T-cell (primary cell): Measurements from ENCODE around the gene CYP2U1. TPM values are rescaled to one million over a fixed set of nuclear protein-coding genes. Genes with fewer than 3 reads are reported as not detected.

Experiments used
- ATAC-seq, 4 experiments: fragments of 200-7000 bp in 3 of 4; fragments of 150-1000 bp in 1 of 4; cut with Tn5 transposase; replicated peaks in 1 of 4; 1 replicate in 3 of 4; 2 replicates in 1 of 4; pipeline ENCODE4 v1.10.0; 2021; ENCODE audit warnings: moderate library complexity in 3 of 4, mild to moderate bottlenecking in 2 of 4, moderate number of reproducible peaks in 1 of 4
- CTCF ChIA-PET, 2 donors: fragments of 300-600 bp; sonication (Branson Sonifier 250); formaldehyde crosslinking; loops; one replicate each; lab custom pipeline; 2022; ENCODE audit warnings: antibody characterized with exemption in 2 of 2; lab: Charles Lee
- POLR2A ChIA-PET, 2 donors: fragments of 300-600 bp; sonication (Branson Sonifier 250); formaldehyde crosslinking; loops; one replicate each; lab custom pipeline; 2022; ENCODE audit warnings: antibody characterized with exemption in 2 of 2; lab: Charles Lee
- DNase-seq, 35 experiments: peaks; one replicate each; pipeline versions ENCODE4 v3.0.0 to v3.0.0-alpha.2; 2013 to 2023
- H3K27ac ChIP-seq: one replicate; pipeline ENCODE4 v1.5.1; 2013; ENCODE audit warnings: low read length
- H3K27me3 ChIP-seq, 2 experiments: replicated peaks in 1 of 2; 1 replicate in 1 of 2; 2 replicates in 1 of 2; pipeline versions ENCODE4 v1.6.1 to v1.7.0; 2013; ENCODE audit warnings: low read length in 1 of 2, mixed read lengths in 1 of 2; ENCODE audit not compliant: control insufficient read depth in 2 of 2, insufficient read depth in 2 of 2; ENCODE audit errors: extremely low read depth in 1 of 2
- H3K36me3 ChIP-seq, 2 donors: 1 replicate in 1 of 2; 2 replicates in 1 of 2; pipeline versions ENCODE4 v1.6.1 to v1.7.0; 2013; ENCODE audit warnings: low read length in 1 of 2; ENCODE audit not compliant: control insufficient read depth in 2 of 2, insufficient read depth in 1 of 2; ENCODE audit errors: extremely low read depth in 1 of 2
- H3K4me1 ChIP-seq, 2 experiments: 1 replicate in 1 of 2; 2 replicates in 1 of 2; pipeline versions ENCODE4 v1.6.1 to v1.7.0; 2013; ENCODE audit warnings: low read length in 2 of 2, mixed read lengths in 1 of 2; ENCODE audit not compliant: insufficient read depth in 2 of 2, control insufficient read depth in 1 of 2; ENCODE audit errors: extremely low read depth in 1 of 2
- H3K4me3 ChIP-seq, 2 donors: 1 replicate in 1 of 2; 2 replicates in 1 of 2; pipeline versions ENCODE4 v1.5.1 to v1.7.0; 2013; ENCODE audit warnings: mild to moderate bottlenecking in 2 of 2, low read length in 1 of 2, moderate library complexity in 1 of 2; ENCODE audit not compliant: control insufficient read depth in 1 of 2; ENCODE audit errors: extremely low read depth in 1 of 2
- H3K9me3 ChIP-seq: 2 replicates; pipeline ENCODE4 v1.7.0; 2013
- H3K27ac Mint-ChIP-seq, 2 donors: one replicate each; pipeline ENCODE4 v1.8.0; 2020 to 2021; ENCODE audit warnings: mild to moderate bottlenecking in 2 of 2, mixed read lengths in 2 of 2
- H3K27me3 Mint-ChIP-seq, 2 donors: one replicate each; pipeline ENCODE4 v1.8.0; 2021 to 2022; ENCODE audit warnings: mixed read lengths in 2 of 2
- H3K36me3 Mint-ChIP-seq: one replicate; pipeline ENCODE4 v1.8.0; 2021; ENCODE audit warnings: mixed read lengths
- H3K4me1 Mint-ChIP-seq, 3 donors: one replicate each; pipeline ENCODE4 v1.8.0; 2020 to 2022; ENCODE audit warnings: mixed read lengths in 3 of 3, mild to moderate bottlenecking in 1 of 3
- H3K4me3 Mint-ChIP-seq, 3 donors: one replicate each; pipeline ENCODE4 v1.8.0; 2020 to 2022; ENCODE audit warnings: mild to moderate bottlenecking in 3 of 3, mixed read lengths in 3 of 3, moderate library complexity in 3 of 3
- H3K9me3 Mint-ChIP-seq, 3 donors: one replicate each; pipeline ENCODE4 v1.8.0; 2020 to 2022; ENCODE audit warnings: mixed read lengths in 3 of 3
- WGBS: methylation state at CpG from one replicate; pipeline ENCODE4 v1.1.5; 2013; ENCODE audit warnings: missing lambda C conversion rate; ENCODE audit not compliant: insufficient coverage; 5-methylcytosine and 5-hydroxymethylcytosine counted together
- total RNA-seq, 35 experiments: library from RNA in 6 of 35; stranded (reverse) in 6 of 35; fragments of 120-200 nt in 1 of 35; gene quantifications; one replicate each; pipeline versions ENCODE4 v1.2.1 to v1.2.4 and lab custom pipeline; 2013 to 2026

The CYP2U1 gene
- total RNA-seq, 5 donors from 2014 or later (not counting 1 experiment from before 2014, with no cell fraction given) = 3.3 to 7.8 (median 5.8) TPM

DNA sequence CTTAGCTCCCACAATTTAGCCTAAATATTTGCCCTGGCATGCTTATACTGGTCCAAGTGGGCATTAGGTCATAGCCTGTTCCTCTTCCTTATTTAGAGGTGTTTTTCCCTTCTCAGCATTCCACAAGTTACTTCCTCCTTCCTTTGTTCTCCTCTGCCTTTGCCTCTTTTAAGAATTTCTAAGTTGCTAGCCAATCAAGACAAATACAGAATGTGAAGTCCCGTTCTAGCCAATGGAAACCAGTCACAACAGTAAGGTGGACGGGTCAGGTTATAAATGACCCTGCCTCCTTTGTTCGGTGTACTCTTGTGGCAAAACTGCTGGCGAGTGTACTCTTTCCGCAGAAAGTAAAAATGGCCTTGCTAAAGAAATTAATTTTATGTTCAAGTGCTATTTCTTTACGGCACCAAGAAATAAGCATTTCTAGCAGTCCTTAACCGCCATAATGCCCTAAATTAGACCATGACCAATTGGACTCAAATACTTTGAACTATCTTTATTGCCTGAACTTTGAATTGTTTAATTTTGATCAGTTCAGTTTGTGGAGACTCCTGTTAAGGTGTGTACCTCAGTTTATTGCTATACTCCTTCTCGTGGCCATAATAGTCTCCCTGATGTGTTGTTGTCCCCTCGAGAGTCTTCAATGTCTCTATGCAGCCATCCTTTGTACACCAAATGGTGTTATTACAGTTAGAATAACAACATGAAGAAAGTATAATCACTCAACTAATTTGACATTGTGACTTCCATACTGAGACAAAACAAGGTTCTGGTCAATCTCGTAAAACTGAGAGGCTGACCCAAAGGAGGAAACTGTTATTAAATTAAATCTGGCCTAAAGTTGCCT lies 56.8 kb downstream of the CYP2U1 start:
- WGBS = 100% methylated on average over 4 of the region's 10 CpGs
- H3K4me1 ChIP-seq = peaks cover 12 to 17% of the 10 kb centered on the region in 2 experiments
- Mint-ChIP-seq H3K27me3 (no peaks in the 10 kb centered on the region), H3K27ac (no peak overlapping the region), H3K9me3 (no peaks in the 10 kb centered on the region), H3K36me3 (no peaks in the 10 kb centered on the region), H3K4me3 (peak overlapping the region in 2 of 3 donors; percentile 13 to 95), H3K4me1 (peaks cover 45 to 49% (median 48%) of the 10 kb centered on the region in 3 donors)
- ChIA-PET CTCF (interaction anchor here (0.6 kb wide), 2 partner anchors 61 to 1819 kb away, joined by 3 to 13 read pairs; no protein-coding TSS in a partner anchor), POLR2A (no interaction called here)
- no peaks in the 10 kb centered on the region for H3K9me3 ChIP-seq
- peak overlapping the region; percentile 46 for H3K27ac ChIP-seq
- no peak for ATAC-seq
- H3K27me3 ChIP-seq = no peaks in the 10 kb centered on the region
- DNase-seq = no peak
- H3K36me3 ChIP-seq = no peaks in the 10 kb centered on the region
- no peak overlapping the region for H3K4me3 ChIP-seq

DNA sequence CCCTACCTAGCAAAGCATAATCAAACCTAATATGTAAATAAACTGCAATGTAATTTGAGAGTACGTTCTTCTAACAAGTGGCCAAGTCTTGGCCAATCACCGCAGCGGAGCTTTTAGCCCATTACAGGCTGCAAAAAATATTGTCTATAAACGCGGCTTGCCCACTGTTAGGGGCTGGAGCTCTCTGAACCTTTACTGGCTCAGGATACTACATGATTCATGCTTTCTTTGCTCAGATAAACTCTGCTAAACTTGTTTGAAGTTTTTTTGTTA lies 57.4 kb downstream of the CYP2U1 start:
- ATAC-seq (no peak), DNase-seq (no peak)
- WGBS = 100% methylated on average over 3 of the region's 5 CpGs
- no peaks in the 10 kb centered on the region for H3K9me3 ChIP-seq
- peaks cover 16 to 17% of the 10 kb centered on the region in 2 experiments for H3K4me1 ChIP-seq
- no peak overlapping the region for H3K27ac Mint-ChIP-seq
- no peaks in the 10 kb centered on the region for H3K36me3 ChIP-seq
- POLR2A ChIA-PET = no interaction called here
- no peaks in the 10 kb centered on the region for H3K27me3 ChIP-seq
- H3K27ac ChIP-seq = peak overlapping the region; percentile 46
- CTCF ChIA-PET = interaction anchor here in 1 of 2 donors (0.6 kb wide), 1 partner anchor 61 kb away, joined by 3 read pairs; no protein-coding TSS in a partner anchor
- no peak overlapping the region for H3K4me3 ChIP-seq
- H3K4me1 Mint-ChIP-seq = peaks cover 50 to 54% (median 52%) of the 10 kb centered on the region in 3 donors
- no peaks in the 10 kb centered on the region for H3K27me3 Mint-ChIP-seq
- H3K9me3 Mint-ChIP-seq = no peaks in the 10 kb centered on the region
- peak overlapping the region; percentile 13 to 96 (median 95) for H3K4me3 Mint-ChIP-seq
- H3K36me3 Mint-ChIP-seq = no peaks in the 10 kb centered on the region

DNA sequence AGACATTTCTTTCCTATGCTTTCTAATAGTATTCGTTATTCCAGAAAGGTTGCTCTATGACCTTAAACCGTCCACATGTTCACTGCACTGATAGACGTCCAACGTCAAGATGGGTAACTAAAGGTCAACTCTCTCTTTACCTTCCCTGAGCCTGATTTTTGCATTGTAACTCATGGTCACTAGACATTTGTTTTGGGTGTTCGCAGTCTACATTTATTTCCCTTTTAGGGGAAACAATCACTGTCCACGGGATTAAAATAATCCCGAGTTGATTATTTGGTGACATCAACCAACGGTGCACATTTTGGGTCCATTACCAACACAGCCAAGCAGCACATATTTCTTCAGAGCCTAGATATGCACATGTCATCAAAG lies 57.8 kb downstream of the CYP2U1 start:
- H3K27ac ChIP-seq = peak overlapping the region; percentile 46
- WGBS = 10% methylated on average over 4 of the region's 8 CpGs
- Mint-ChIP-seq H3K27ac (peak overlapping the region; percentile 82 to 93), H3K27me3 (no peaks in the 10 kb centered on the region), H3K4me3 (peak overlapping the region; percentile 95 to 97 (median 96)), H3K36me3 (no peaks in the 10 kb centered on the region), H3K4me1 (peaks cover 55 to 58% (median 56%) of the 10 kb centered on the region in 3 donors), H3K9me3 (no peaks in the 10 kb centered on the region)
- ATAC-seq (peak in 2 of 4 experiments; percentile 4 to 8), DNase-seq (peak in 1 of 35 experiments; percentile 0)
- POLR2A ChIA-PET = no interaction called here
- no peaks in the 10 kb centered on the region for H3K27me3 ChIP-seq
- H3K36me3 ChIP-seq = no peaks in the 10 kb centered on the region
- peaks cover 17% of the 10 kb centered on the region in 2 experiments for H3K4me1 ChIP-seq
- H3K4me3 ChIP-seq = peak overlapping the region; percentile 74 to 93
- CTCF ChIA-PET = interaction anchor here in 1 of 2 donors (0.6 kb wide), 1 partner anchor 570 kb away, joined by 3 read pairs; no protein-coding TSS in a partner anchor
- no peaks in the 10 kb centered on the region for H3K9me3 ChIP-seq

DNA sequence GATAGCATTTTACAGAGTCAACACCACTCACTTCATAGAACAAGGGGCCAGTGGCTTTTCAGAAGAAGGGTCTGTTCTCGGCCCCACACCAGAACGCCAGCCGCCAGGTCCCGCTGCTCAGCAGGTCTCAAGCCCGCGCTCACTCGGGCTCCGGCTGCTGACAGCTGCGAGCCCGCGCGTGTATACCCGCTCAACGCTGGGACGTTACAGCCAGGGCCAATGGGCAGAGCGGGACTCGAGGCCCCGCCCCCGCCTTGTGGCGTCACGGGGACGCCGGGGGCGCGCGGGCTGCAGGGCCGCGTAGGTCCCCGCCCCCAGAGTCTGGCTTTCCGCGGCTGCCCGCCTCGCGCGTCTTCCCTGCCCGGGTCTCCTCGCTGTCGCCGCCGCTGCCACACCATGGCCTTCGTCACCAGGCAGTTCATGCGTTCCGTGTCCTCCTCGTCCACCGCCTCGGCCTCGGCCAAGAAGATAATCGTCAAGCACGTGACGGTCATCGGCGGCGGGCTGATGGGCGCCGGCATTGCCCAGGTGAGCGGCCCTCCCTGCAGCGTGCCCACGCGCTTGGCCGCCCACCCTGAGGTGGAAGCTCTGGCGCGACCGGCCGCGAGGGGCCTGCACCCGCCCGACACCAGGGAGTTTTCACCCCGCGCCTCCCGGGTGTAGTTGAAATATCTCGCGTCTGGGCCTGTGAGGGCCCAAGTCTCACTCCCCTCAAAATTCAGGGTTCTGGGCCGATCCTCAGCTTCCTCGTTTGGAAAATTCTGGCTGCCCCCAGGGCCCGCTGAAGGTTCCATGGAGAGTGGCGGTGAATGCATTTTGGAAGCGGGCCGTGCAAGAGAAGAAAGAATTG lies 58.4 kb downstream of the CYP2U1 start, which contains the start of gene HADH:
TSS of gene HADH (plus strand) at position 353 of the 850 bp plus-strand sequence. CDS start at position 397, 44 bp downstream.
- peak; percentile 86 to 97 (median 92) for DNase-seq
- POLR2A ChIA-PET = interaction anchor here (0.6 kb wide), 5 partner anchors 12 to 585 kb away, joined by 3 to 6 read pairs (median 5); no protein-coding TSS in a partner anchor
- ATAC-seq = peak; percentile 98 to 99 (median 98)
- under 1% methylated on average over 75 of the region's 78 CpGs for WGBS
- no peaks in the 10 kb centered on the region for H3K9me3 Mint-ChIP-seq
- CTCF ChIA-PET = interaction anchor here (0.5 to 0.6 kb wide), 3 partner anchors 83 to 569 kb away, joined by 3 to 7 read pairs (median 4); no protein-coding TSS in a partner anchor
- peaks cover 17 to 19% of the 10 kb centered on the region in 2 experiments for H3K4me1 ChIP-seq
- no peaks in the 10 kb centered on the region for H3K36me3 Mint-ChIP-seq
- peak within 1 kb of the TSS; percentile 95 to 97 (median 96) for H3K4me3 Mint-ChIP-seq
- H3K9me3 ChIP-seq = no peaks in the 10 kb centered on the region
- H3K4me1 Mint-ChIP-seq = peaks cover 60 to 62% (median 61%) of the 10 kb centered on the region in 3 donors
- H3K27ac ChIP-seq = peak within 1 kb of the TSS; percentile 46
- H3K27ac Mint-ChIP-seq = peak within 1 kb of the TSS; percentile 85 to 93
- H3K36me3 ChIP-seq = no peaks in the 10 kb centered on the region
- H3K27me3 ChIP-seq = no peaks in the 10 kb centered on the region
- H3K4me3 ChIP-seq = peak within 1 kb of the TSS; percentile 74 to 93
- no peaks in the 10 kb centered on the region for H3K27me3 Mint-ChIP-seq

DNA sequence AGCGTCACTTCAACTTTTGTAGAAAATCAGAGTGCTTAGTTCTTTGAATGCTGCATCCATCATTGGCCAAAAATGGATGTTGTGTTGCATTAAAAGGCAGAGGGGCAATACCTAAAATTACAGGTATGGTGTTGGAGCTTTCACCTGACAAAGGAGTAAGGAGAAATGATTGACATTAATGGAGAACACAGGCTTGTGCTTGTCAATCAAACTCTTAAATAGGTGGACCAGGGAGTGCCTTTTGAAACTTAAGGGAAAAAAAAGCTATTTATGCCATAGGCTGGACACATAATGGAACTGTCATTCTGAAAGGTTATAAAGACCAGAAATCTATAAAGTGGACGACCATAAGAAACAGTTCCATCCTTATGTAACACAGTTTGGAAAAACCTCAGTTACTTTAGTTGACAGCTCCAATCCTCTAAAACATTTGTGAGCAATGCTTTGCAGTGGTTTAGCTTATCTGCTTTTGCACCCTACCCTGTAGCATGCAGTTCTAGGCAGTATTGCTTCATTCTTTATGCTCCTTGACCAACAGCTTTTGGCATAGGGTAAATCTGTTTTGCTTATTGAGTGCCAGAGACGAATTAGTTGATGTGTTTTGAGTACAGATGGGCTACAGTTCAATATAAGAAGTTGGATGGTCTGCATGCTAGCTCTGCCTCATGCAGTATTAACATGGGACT lies 60.7 kb downstream of the CYP2U1 start:
- ATAC-seq (no peak), DNase-seq (no peak)
- H3K36me3 ChIP-seq = no peaks in the 10 kb centered on the region
- H3K27me3 ChIP-seq = no peaks in the 10 kb centered on the region
- no peaks in the 10 kb centered on the region for H3K9me3 ChIP-seq
- peaks cover 6% of the 10 kb centered on the region for H3K36me3 Mint-ChIP-seq
- ChIA-PET POLR2A (interaction anchor here in 1 of 2 donors (0.9 kb wide), 1 partner anchor 658 kb away, joined by 3 read pairs; the partner anchor contains the start of gene OSTC), CTCF (no interaction called here)
- H3K9me3 Mint-ChIP-seq = no peaks in the 10 kb centered on the region
- peaks cover 63 to 79% (median 65%) of the 10 kb centered on the region in 3 donors for H3K4me1 Mint-ChIP-seq
- H3K27ac Mint-ChIP-seq = no peak overlapping the region
- no peak overlapping the region for H3K27ac ChIP-seq
- H3K4me1 ChIP-seq = peaks cover 17 to 19% of the 10 kb centered on the region in 2 experiments
- WGBS = 78% methylated on average over 2 of the region's 3 CpGs
- H3K4me3 ChIP-seq = no peak overlapping the region
- H3K27me3 Mint-ChIP-seq = no peaks in the 10 kb centered on the region
- H3K4me3 Mint-ChIP-seq = peak overlapping the region in 2 of 3 donors; percentile 96 to 97
